Hematopoietic multipotent progenitor cell treated with erythropoietin and hydrocortisone succinate and interleukin-3 and kit ligand, for 4 days (in vitro differentiated cells): ENCODE measurements around the gene SLC25A18.

Experiments used
- DNase-seq: peaks from one replicate; pipeline ENCODE4 v3.0.0-alpha.2; 2015

SLC25A18 gene

DNA sequence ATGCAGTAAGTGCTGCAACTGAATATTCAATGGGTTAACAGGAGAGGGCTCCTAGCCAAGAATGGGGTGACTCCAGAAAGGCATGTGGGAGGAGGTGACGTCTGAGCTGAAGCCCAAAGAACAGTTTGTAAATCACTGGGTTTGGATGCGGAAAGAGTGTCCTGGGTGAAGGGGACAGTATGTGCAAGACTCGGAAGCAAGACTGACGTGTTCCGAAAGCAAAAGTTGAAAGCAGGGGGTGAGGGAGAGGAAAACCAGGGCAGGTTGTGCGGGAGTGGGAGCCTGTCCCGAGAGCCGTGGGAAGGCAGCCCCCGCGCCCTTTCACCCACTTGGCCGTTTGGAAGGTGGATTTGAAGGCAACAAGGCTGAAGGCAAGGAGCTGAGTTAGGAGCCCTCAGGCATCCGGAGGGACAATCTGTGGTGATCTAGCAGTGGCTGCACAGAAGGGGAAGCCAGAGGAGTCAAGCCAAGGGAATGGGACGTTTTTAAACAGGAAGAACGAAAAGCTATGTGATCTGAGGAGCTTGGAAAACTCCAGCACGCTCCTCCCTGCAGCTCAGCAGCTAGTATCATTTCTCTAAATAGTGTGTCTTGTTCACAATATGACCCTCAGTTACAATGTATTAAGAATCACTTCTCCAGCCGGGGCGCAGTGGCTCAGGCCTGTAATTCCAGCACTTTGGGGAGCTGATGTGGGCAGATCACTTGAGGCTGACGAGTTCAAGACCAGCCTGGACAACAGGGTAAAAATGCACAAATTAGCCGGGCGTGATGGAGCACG is 7.7 kb downstream of the SLC25A18 start:
- no peak for DNase-seq

GRCh38 chr22:17575151-17575550 is 11.9 kb downstream of the SLC25A18 start:
- DNase-seq: no peak

- DNase-seq: no peak
These were observed 12.4 kb downstream of the SLC25A18 start for GRCh38 chr22:17575681-17576080.

DNA sequence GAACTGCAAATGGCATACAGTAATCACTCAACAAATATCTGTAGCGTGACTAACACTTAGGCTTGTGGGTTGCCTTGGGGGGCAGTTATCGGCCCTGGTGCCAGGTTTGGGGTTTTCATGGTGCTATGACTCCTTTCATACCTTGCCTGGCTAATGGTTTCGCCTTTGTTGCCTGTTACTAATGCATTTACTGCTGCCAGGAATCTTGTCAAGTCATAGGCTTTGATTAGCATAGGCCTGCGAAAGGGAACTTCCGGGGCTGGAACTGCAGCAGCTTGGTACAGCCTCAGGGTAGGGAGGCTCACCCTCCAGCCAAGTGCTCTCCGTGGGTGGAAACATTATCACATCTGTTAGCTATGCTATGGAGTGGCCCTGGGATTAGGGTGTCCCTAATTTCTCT is 13.2 kb downstream of the SLC25A18 start:
- DNase-seq: no peak

GRCh38 chr22:17578136-17578754 is 14.9 kb downstream of the SLC25A18 start:
- no peak for DNase-seq

DNA sequence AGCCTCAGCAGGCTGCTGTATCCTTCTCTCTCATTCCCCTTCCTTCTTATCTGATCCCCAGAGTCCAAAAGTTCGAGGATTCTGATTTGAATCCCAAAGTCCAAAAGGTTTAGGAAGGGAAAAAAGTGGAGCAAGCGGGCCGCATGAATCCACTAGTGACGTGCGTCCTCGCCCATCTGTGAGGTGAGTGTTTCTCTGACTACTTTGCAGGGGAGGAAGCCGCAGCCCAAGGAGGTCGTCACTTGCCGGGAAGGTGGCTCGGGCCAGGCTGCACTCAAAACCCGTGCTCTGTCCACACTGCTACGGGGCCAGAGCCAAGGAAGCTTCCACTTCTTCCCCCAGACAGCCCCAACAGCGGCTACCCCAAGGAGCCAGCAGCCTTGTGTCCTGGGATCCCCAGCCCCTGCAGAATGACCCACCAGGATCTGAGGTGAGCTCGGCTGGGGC is 16.3 kb downstream of the SLC25A18 start:
- no peak for DNase-seq

DNA sequence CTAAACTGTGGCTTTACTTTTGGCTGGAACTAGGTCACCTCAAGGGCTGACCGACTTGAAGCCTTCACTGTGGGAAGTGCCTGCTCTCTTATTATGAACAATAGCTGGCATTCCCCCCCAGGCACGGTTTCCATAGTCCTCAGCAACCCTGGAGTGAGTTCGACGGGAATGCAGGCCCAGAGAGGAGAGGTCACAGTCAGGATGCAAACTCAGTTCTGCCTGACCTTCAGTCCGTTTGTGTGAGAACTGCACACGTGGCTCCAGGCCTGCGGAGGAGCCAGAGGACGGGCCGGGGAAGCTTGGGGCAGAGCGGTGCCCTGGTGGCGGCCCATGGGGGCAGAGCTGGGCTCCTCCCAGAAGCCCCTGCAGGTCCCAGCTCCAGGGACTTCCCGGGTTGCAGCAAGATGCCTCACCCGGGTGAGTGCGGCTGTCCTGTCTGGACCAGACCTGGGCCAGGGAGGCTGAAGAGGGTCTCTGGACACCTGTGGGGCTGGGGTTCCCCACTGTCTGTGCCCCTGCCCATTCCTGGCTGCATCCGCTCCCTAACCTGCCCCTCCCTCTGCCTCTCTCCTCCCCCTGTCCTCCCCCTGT is 17.2 kb downstream of the SLC25A18 start:
- no peak for DNase-seq

DNA sequence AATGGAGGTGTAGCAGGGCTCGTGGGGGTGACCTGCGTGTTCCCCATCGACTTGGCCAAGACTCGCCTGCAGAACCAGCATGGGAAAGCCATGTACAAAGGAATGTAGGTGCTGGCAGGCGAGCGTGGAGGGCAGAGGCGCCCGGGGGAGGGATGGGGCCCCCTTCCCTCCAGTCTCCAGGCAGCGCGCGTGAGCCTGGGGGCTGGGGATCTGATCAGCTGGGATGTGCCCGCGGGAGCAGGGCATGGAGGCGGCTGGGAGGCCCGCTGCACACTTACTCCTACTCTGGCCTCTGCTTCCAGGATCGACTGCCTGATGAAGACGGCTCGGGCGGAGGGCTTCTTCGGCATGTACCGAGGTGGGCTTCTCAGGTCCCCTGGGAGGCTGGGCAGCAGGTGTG is 17.8 kb downstream of the SLC25A18 start:
- no peak for DNase-seq

- no peak for DNase-seq
These were observed 18.3 kb downstream of the SLC25A18 start for GRCh38 chr22:17581631-17582030.

GRCh38 chr22:17583151-17583550 is 19.9 kb downstream of the SLC25A18 start:
- DNase-seq: no peak

DNA sequence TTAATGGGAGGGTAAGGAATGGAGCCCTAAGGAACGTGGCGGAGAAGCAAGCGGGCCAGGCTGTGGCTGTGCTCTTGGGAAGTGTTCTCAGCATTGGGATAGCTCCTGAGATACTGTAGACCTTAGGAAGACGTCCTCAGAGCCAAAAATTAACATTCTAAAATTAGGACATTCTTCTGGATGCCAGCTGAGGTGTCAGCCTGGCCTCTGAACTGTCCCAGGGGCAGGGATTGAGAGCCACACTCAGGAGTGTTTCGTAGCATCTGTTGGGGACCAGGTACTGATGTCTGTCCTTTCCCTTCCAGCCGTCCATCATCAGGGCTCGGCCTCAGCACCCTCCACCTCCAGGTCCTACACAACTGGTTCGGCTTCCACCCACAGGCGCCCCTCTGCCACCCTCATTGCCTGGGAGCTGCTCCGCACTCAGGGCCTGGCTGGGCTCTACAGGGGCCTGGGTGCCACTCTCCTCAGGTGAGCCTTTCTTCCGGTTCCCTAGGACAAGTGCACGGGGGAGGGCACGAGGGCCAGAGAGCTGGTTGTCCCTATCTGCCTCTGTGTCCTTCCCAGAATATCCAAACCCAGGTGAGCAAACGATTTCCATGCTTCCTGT is 23.6 kb downstream of the SLC25A18 start:
- DNase-seq: no peak

- DNase-seq: no peak
These were observed 24.3 kb downstream of the SLC25A18 start for GRCh38 chr22:17587629-17588028.

DNA sequence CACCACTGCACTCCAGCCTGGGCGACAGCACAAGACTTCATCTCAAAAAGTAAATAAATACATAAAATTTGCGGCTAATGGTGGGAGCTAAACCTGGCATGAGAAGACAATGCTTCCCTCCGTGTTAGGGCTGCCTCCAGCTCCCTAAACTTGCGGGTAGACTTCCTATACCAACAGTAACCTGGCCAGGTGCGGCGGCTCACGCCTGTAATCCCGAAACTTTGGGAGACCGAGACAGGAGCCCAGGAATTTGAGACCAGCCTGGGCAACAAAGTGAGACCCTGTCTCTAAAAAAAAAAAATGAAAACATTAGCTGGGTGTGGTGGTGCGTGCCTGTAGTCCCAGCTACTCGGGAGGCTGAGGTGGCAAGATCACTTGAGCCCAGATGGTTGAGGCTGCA is 25.3 kb downstream of the SLC25A18 start:
- no peak for DNase-seq

DNA sequence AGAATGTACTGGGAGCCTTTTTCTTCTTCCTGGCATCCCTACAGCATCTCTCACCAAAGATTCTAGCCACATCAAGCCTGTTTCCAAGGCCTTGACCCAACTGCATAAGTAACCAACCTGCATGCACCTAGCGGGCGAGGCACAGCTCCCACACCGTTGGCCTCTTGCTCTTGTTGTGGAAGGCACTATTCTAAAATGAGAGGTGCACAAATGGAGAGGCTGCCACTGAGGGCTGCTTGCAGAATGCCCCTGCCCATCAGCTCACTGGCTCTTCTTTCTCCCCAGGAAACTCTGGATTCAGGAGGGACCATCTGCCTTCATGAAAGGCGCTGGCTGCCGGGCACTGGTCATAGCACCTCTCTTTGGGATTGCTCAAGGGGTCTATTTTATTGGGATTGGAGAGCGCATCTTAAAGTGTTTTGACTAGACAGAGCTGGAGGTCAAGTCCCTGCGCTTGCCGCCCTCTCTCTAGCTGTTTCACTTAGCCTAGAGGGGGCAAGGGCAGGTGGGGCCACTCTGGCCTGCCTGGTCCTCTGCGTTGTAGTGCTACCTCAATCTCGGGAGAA is 26.6 kb downstream of the SLC25A18 start:
- no peak for DNase-seq

- DNase-seq: no peak
These were observed 27.3 kb downstream of the SLC25A18 start for GRCh38 chr22:17590586-17590985.

GRCh38 chr22:17592201-17592600 is 28.9 kb downstream of the SLC25A18 start:
- DNase-seq: no peak

DNA sequence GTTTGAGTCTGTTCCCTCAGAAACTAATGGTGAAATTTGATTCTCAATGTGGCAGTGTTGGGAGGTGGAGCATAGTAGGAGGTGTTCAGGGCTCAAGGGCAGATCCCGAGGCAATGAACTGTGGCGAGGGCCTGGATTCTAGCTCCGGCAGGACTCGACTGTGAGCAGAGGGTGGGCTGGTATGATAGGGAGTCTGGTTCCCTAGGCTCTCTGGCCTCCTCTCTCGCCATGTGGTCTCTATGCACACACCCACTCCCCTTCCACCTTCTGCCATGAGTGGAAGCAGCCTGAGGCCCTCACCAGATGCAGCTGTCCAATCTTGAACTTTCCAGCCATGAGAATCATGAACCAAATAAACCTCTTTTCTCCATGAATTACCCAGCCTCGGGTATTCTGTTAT is 32.9 kb downstream of the SLC25A18 start:
- DNase-seq: no peak

DNA sequence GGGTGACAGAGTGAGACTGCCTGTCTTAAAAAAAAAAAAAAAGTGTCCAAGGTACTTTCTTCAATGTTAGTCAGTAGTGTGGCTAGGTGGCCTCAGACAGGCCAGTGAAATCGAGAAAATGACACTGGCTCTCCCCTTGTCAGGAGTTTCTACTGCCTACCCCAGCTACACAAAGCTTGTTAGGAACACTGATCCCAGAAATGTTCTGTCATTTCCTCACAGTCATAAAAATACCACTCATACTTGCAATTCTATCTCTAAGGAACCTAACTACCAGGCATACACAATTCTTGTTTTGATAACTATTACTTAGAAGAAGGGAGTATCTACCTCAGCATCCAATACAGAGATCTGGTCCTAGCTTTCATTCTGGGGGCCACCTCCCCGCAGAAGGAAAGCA is 33.9 kb downstream of the SLC25A18 start:
- no peak for DNase-seq

DNA sequence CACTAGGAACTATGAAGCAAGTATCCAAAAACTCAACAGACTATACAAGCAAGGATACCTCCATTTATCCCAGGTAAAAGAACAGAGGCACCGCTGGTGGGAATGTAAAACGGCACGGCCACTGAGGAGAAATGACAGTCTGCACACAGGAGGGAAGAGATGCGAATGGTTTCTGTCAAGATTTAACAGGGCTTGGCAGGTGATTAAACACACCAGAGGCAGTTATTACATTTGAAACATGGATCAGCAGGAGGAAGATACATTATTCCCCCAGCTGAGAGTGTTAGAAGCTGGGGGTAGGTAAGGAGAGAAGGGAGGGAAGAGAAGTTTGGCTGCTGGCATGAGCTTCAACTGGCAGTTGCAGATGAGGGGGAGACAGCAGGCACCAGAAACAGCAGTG is 35.0 kb downstream of the SLC25A18 start:
- DNase-seq: no peak

GRCh38 chr22:17601031-17601430 is 37.7 kb downstream of the SLC25A18 start:
- no peak for DNase-seq

DNA sequence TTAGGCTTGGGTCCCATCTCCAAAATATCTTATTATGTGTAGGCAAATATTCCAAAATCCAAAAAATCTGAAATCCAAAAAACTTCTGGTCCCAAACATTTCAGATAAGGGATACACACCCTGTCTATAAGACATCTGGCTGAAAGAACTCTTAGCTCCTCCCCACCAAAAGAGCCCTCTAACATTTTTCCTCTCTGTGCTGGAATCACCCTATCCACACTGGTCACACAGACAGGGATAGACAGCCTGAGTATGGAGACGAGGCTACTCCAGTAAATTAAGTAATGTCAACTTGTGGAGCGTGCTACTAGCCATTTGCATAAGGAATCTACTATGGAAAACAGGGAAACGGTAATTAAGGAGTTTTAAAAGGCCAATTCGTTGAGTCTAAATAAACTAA is 40.4 kb downstream of the SLC25A18 start:
- DNase-seq: no peak

GRCh38 chr22:17606496-17606895 is 43.2 kb downstream of the SLC25A18 start:
- peak; percentile 80 for DNase-seq

DNA sequence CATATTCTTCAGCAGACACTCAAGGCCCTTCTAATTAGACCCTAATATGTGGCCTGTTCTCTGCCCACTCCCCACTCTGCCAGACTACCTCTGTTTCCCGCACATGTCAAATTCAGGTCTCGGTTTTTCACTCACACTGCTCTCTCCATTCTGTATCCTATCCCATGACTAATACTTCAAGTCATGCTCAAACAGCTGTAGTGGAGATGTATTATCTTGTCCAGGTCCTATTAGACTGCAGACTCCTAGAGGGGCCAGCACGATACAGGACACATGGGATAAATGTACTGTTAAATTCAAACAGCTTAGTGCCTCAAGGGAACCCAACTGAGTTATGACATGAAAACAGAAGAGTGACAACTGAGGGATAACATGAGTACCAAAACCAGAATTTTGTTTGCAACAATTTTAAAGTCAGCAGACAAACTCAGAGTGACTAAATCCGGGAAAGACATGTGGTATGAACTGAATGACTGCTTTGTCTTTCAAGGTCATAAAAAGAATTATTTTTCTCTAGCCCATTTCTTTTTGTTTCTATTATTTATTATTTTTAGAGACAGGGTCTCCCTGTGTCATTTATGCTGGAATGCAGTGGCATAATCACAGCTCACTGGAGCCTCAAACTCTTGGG is 44.7 kb downstream of the SLC25A18 start:
- no peak for DNase-seq
